WTC11 (cell line): Measurements from ENCODE around the gene ITIH5. TPM values are rescaled to one million over a fixed set of nuclear protein-coding genes. Genes with fewer than 3 reads are reported as not detected.

Experiments
- ATAC-seq: fragments of 200-7000 bp; cut with Tn5 transposase; 2 replicates; pipeline ENCODE4 v1.10.0; 2021; ENCODE audit warnings: mild to moderate bottlenecking, moderate library complexity
- CTCF ChIA-PET: fragments of 300-600 bp; sonication (Branson Sonifier 250); formaldehyde crosslinking; loops from one replicate; lab custom pipeline; 2021; ENCODE audit warnings: antibody characterized with exemption; lab: Charles Lee
- POLR2A ChIA-PET: fragments of 350-600 bp; sonication (Branson Sonifier 250); formaldehyde crosslinking; loops from one replicate; lab custom pipeline; 2021; ENCODE audit warnings: antibody characterized with exemption; lab: Charles Lee
- DNase-seq: peaks from one replicate; pipeline ENCODE4 v3.0.0; 2021; ENCODE audit warnings: low spot score
- H3K27ac Mint-ChIP-seq: 2 replicates; pipeline ENCODE4 v1.8.0; 2021; ENCODE audit warnings: mixed read lengths
- H3K27me3 Mint-ChIP-seq: 2 replicates; pipeline ENCODE4 v1.8.0; 2021; ENCODE audit warnings: low read depth, mild to moderate bottlenecking, moderate library complexity, mixed read lengths
- H3K36me3 Mint-ChIP-seq: 2 replicates; pipeline ENCODE4 v1.8.0; 2021; ENCODE audit warnings: mixed read lengths
- H3K4me1 Mint-ChIP-seq: 2 replicates; pipeline ENCODE4 v1.8.0; 2022; ENCODE audit warnings: mixed read lengths
- H3K4me3 Mint-ChIP-seq: 2 replicates; pipeline ENCODE4 v1.8.0; 2021; ENCODE audit warnings: mild to moderate bottlenecking, moderate library complexity, mixed read lengths
- H3K9me3 Mint-ChIP-seq: 2 replicates; pipeline ENCODE4 v1.8.0; 2021; ENCODE audit warnings: mixed read lengths
- ETV6 ChIP-seq: sonication (generic); formaldehyde crosslinking; IDR thresholded peaks from 2 replicates; pipeline ENCODE4 v1.8.1; 2022; ENCODE audit warnings: mild to moderate bottlenecking, missing genetic modification reagents
- FOXP1 ChIP-seq: sonication (generic); formaldehyde crosslinking; IDR thresholded peaks from 2 replicates; pipeline ENCODE4 v1.8.0; 2022; ENCODE audit warnings: missing genetic modification reagents, mild to moderate bottlenecking, moderate library complexity, borderline replicate concordance
- GTF2I ChIP-seq: fragments of 250-450 bp; sonication (Bioruptor Pico); conservative IDR thresholded peaks from 2 replicates; pipeline ENCODE4 v1.4.0; 2021; ENCODE audit warnings: mild to moderate bottlenecking
- JUN ChIP-seq: sonication (generic); formaldehyde crosslinking; IDR thresholded peaks from 2 replicates; pipeline ENCODE4 v1.8.0; 2023; ENCODE audit warnings: mild to moderate bottlenecking, missing genetic modification reagents
- NR3C1 ChIP-seq: sonication (generic); formaldehyde crosslinking; conservative IDR thresholded peaks from 2 replicates; pipeline ENCODE4 v1.8.1; 2023; ENCODE audit warnings: low read depth, mild to moderate bottlenecking, missing genetic modification reagents
- RORB ChIP-seq: fragments of 250-450 bp; sonication (Bioruptor Pico); IDR thresholded peaks from 2 replicates; pipeline ENCODE4 v1.9.0; 2021; ENCODE audit warnings: mild to moderate bottlenecking
- TP53 ChIP-seq: sonication (generic); formaldehyde crosslinking; IDR thresholded peaks from 2 replicates; pipeline ENCODE4 v1.8.1; 2023; ENCODE audit warnings: mild to moderate bottlenecking, missing genetic modification reagents
- ZNF121 ChIP-seq: sonication (generic); formaldehyde crosslinking; IDR thresholded peaks from 2 replicates; pipeline ENCODE4 v1.8.0; 2023; ENCODE audit warnings: missing genetic modification reagents
- ZNF232 ChIP-seq: sonication (generic); formaldehyde crosslinking; IDR thresholded peaks from 2 replicates; pipeline ENCODE4 v1.8.0; 2022; ENCODE audit warnings: mild to moderate bottlenecking, missing genetic modification reagents
- ZNF317 ChIP-seq: sonication (generic); formaldehyde crosslinking; IDR thresholded peaks from 2 replicates; pipeline ENCODE4 v1.8.1; 2023; ENCODE audit warnings: low read depth, mild to moderate bottlenecking, moderate library complexity, missing genetic modification reagents, borderline replicate concordance
- total RNA-seq: library from RNA; stranded (reverse); gene quantifications from 3 replicates; pipeline ENCODE4 v1.2.3, GENCODE V29; 2021
- TF ChIP-seq, protein P1 (sequence below): sonication (generic); formaldehyde crosslinking; IDR thresholded peaks from 2 replicates; pipeline ENCODE4 v1.8.0; 2022; ENCODE audit warnings: missing genetic modification reagents
- TF ChIP-seq, protein P2 (sequence below): sonication (generic); formaldehyde crosslinking; IDR thresholded peaks from 2 replicates; pipeline ENCODE4 v1.8.1; 2023; ENCODE audit warnings: mild to moderate bottlenecking, moderate library complexity, missing genetic modification reagents
- TF ChIP-seq, protein P3 (sequence below): sonication (generic); formaldehyde crosslinking; IDR thresholded peaks from 2 replicates; pipeline ENCODE4 v1.8.0; 2022; ENCODE audit warnings: mild to moderate bottlenecking, missing genetic modification reagents
- TF ChIP-seq, protein P4 (sequence below): fragments of 250-450 bp; sonication (Bioruptor Pico); IDR thresholded peaks from 2 replicates; pipeline ENCODE4 v1.8.0; 2021; ENCODE audit warnings: mild to moderate bottlenecking
- TF ChIP-seq, protein P5 (sequence below): fragments of 250-450 bp; sonication (Bioruptor Pico); IDR thresholded peaks from 2 replicates; pipeline ENCODE4 v1.9.0; 2021; ENCODE audit warnings: mild to moderate bottlenecking

Gene ITIH5
- total RNA-seq, 1 experiment from 2014 or later = 3.1 TPM

DNA sequence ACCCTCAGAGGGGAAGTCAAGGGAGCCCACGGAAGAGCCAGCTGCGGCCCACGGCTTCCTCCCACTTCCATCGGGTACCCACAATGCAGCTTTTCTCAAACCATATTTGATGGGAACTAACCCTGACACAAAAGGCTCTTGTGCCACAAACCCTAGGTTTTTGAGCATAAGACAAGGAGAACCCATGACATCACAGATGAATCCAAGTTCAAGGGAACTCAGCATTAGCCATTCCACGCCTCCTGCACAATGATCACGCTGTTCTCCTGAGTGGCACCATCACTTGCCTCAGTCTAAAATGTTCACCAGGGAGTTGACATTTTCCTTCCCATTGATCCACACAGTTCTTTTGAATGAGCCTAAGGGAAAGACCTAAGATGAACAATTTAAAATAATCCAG is 70.4 kb downstream of the ITIH5 start:
- no peak for TF ChIP-seq RORB (CRISPR knock-in tag)
- TF ChIP-seq GTF2I (CRISPR knock-in tag) = no peak
- no peak for TF ChIP-seq ZNF317 (CRISPR knock-in tag)
- TF ChIP-seq, protein P1, sequence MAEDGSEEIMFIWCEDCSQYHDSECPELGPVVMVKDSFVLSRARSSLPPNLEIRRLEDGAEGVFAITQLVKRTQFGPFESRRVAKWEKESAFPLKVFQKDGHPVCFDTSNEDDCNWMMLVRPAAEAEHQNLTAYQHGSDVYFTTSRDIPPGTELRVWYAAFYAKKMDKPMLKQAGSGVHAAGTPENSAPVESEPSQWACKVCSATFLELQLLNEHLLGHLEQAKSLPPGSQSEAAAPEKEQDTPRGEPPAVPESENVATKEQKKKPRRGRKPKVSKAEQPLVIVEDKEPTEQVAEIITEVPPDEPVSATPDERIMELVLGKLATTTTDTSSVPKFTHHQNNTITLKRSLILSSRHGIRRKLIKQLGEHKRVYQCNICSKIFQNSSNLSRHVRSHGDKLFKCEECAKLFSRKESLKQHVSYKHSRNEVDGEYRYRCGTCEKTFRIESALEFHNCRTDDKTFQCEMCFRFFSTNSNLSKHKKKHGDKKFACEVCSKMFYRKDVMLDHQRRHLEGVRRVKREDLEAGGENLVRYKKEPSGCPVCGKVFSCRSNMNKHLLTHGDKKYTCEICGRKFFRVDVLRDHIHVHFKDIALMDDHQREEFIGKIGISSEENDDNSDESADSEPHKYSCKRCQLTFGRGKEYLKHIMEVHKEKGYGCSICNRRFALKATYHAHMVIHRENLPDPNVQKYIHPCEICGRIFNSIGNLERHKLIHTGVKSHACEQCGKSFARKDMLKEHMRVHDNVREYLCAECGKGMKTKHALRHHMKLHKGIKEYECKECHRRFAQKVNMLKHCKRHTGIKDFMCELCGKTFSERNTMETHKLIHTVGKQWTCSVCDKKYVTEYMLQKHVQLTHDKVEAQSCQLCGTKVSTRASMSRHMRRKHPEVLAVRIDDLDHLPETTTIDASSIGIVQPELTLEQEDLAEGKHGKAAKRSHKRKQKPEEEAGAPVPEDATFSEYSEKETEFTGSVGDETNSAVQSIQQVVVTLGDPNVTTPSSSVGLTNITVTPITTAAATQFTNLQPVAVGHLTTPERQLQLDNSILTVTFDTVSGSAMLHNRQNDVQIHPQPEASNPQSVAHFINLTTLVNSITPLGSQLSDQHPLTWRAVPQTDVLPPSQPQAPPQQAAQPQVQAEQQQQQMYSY (CRISPR knock-in tag) = no peak
- TF ChIP-seq ZNF121 (CRISPR knock-in tag) = no peak
- TF ChIP-seq, protein P2, sequence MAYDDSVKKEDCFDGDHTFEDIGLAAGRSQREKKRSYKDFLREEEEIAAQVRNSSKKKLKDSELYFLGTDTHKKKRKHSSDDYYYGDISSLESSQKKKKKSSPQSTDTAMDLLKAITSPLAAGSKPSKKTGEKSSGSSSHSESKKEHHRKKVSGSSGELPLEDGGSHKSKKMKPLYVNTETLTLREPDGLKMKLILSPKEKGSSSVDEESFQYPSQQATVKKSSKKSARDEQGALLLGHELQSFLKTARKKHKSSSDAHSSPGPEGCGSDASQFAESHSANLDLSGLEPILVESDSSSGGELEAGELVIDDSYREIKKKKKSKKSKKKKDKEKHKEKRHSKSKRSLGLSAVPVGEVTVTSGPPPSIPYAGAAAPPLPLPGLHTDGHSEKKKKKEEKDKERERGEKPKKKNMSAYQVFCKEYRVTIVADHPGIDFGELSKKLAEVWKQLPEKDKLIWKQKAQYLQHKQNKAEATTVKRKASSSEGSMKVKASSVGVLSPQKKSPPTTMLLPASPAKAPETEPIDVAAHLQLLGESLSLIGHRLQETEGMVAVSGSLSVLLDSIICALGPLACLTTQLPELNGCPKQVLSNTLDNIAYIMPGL (CRISPR knock-in tag) = no peak
- TF ChIP-seq ZNF232 = no peak
- TF ChIP-seq, protein P3, sequence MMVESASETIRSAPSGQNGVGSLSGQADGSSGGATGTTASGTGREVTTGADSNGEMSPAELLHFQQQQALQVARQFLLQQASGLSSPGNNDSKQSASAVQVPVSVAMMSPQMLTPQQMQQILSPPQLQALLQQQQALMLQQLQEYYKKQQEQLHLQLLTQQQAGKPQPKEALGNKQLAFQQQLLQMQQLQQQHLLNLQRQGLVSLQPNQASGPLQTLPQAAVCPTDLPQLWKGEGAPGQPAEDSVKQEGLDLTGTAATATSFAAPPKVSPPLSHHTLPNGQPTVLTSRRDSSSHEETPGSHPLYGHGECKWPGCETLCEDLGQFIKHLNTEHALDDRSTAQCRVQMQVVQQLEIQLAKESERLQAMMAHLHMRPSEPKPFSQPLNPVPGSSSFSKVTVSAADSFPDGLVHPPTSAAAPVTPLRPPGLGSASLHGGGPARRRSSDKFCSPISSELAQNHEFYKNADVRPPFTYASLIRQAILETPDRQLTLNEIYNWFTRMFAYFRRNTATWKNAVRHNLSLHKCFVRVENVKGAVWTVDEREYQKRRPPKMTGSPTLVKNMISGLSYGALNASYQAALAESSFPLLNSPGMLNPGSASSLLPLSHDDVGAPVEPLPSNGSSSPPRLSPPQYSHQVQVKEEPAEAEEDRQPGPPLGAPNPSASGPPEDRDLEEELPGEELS (CRISPR knock-in tag) = no peak
- no peak for TF ChIP-seq NR3C1 (CRISPR knock-in tag)
- TF ChIP-seq TP53 (CRISPR knock-in tag) = no peak
- TF ChIP-seq, protein P4, sequence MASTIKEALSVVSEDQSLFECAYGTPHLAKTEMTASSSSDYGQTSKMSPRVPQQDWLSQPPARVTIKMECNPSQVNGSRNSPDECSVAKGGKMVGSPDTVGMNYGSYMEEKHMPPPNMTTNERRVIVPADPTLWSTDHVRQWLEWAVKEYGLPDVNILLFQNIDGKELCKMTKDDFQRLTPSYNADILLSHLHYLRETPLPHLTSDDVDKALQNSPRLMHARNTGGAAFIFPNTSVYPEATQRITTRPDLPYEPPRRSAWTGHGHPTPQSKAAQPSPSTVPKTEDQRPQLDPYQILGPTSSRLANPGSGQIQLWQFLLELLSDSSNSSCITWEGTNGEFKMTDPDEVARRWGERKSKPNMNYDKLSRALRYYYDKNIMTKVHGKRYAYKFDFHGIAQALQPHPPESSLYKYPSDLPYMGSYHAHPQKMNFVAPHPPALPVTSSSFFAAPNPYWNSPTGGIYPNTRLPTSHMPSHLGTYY (CRISPR knock-in tag) = no peak
- TF ChIP-seq JUN (CRISPR knock-in tag) = no peak
- TF ChIP-seq, protein P5, sequence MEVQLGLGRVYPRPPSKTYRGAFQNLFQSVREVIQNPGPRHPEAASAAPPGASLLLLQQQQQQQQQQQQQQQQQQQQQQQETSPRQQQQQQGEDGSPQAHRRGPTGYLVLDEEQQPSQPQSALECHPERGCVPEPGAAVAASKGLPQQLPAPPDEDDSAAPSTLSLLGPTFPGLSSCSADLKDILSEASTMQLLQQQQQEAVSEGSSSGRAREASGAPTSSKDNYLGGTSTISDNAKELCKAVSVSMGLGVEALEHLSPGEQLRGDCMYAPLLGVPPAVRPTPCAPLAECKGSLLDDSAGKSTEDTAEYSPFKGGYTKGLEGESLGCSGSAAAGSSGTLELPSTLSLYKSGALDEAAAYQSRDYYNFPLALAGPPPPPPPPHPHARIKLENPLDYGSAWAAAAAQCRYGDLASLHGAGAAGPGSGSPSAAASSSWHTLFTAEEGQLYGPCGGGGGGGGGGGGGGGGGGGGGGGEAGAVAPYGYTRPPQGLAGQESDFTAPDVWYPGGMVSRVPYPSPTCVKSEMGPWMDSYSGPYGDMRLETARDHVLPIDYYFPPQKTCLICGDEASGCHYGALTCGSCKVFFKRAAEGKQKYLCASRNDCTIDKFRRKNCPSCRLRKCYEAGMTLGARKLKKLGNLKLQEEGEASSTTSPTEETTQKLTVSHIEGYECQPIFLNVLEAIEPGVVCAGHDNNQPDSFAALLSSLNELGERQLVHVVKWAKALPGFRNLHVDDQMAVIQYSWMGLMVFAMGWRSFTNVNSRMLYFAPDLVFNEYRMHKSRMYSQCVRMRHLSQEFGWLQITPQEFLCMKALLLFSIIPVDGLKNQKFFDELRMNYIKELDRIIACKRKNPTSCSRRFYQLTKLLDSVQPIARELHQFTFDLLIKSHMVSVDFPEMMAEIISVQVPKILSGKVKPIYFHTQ (CRISPR knock-in tag) = no peak
- TF ChIP-seq ETV6 (CRISPR knock-in tag) = no peak
- TF ChIP-seq FOXP1 (CRISPR knock-in tag) = no peak
- TF ChIP-seq, all 79 proteins: peak for 0
- ChIA-PET POLR2A (no interaction called here), CTCF (interaction anchor here (1.0 kb wide), 1 partner anchor 71 kb away, joined by 3 read pairs; no protein-coding TSS in a partner anchor)
- Mint-ChIP-seq H3K9me3 (no peaks in the 10 kb centered on the region), H3K27ac (no peak overlapping the region), H3K4me1 (no peaks in the 10 kb centered on the region), H3K27me3 (no peaks in the 10 kb centered on the region), H3K4me3 (no peak overlapping the region), H3K36me3 (no peaks in the 10 kb centered on the region)
- no peak for DNase-seq
- ATAC-seq = no peak
